ENCODE results near the gene RIMBP2.
"Not testable (repeated sequence)": the region's sequence is repeated elsewhere in the genome, so short reads cannot be mapped to it uniquely, and the experiment has no call there.

The RIMBP2 gene

DNA sequence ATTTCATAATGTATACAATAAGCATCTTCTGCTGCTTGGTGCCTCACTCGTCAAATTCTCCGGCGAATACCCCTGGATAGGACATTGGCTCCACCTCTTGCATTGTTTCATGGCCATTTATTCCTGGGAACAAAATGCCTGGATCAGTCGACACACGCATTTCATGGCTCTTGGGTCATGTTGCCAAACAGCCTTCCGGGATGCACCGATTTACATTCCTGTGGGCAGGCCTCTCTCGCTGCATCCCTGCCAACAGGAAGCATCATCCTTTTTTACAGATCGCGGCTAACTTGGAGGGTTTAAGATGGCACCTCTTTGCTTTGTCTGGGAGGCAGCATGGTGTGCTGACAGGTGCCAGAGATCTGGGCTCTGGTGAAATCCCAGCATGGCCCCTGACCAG lies 32.7 kb upstream of the RIMBP2 start:
- Histone ChIP-seq H3K36me3 (no peaks in the 10 kb centered on the region), H3K9ac (no peak overlapping the region), H3K9me3 (no peaks in the 10 kb centered on the region), H3K4me2 (no peak overlapping the region), H3K4me3 (no peak overlapping the region), H3K27ac (no peak overlapping the region), H3K4me1 (0 out of 2 replicates have a peak, but pooled peaks cover 4% of the 10 kb centered on the region), H3K27me3 (no peaks in the 10 kb centered on the region), H4K20me1 (no peaks in the 10 kb centered on the region)
- TF ChIP-seq Cebpa-rat (IDR thresholded peaks at IDR 0.05), result no peak

- Histone ChIP-seq H3K4me2 (no peak overlapping the region), H3K9ac (no peak overlapping the region), H3K4me3 (no peak overlapping the region), H3K4me1 (0 out of 2 replicates have a peak, but pooled peaks cover 4% of the 10 kb centered on the region), H3K9me3 (no peaks in the 10 kb centered on the region), H4K20me1 (no peaks in the 10 kb centered on the region), H3K27ac (no peak overlapping the region), H3K36me3 (no peaks in the 10 kb centered on the region), H3K27me3 (no peaks in the 10 kb centered on the region)
- no peak for TF ChIP-seq Cebpa-rat (IDR thresholded peaks at IDR 0.05)
These were observed 32.0 kb upstream of the RIMBP2 start for GRCh38 chr12:130747867-130748740.

DNA sequence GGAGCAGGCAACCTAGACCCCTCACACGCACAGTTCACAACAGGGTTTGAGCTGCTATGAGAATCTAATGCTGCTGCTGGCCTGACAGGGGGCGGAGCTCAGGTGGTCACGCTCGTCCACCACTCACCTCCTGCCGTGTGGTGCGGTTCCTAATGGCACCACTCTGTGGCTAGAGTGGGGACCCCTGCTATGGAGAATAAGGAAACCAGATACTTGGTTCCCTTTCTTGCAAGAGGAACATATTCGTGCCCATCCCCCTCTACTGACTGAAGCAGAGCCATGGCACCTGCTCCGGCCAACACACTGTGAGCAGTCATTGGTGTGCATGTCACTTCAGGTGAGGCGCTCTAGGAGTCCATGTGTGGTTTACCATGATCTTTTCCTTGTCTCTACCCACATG lies 30.4 kb upstream of the RIMBP2 start:
- Histone ChIP-seq H3K4me2 (no peak overlapping the region), H4K20me1 (no peaks in the 10 kb centered on the region), H3K27ac (no peak overlapping the region), H3K4me1 (0 out of 2 replicates have a peak, but pooled peaks cover 1% of the 10 kb centered on the region), H3K9me3 (peaks cover 3% of the 10 kb centered on the region), H3K36me3 (no peaks in the 10 kb centered on the region), H3K4me3 (no peak overlapping the region), H3K27me3 (no peaks in the 10 kb centered on the region), H3K9ac (no peak overlapping the region)
- no peak for TF ChIP-seq Cebpa-rat (IDR thresholded peaks at IDR 0.05)

GRCh38 chr12:130745921-130746320 lies 29.8 kb upstream of the RIMBP2 start:
- H4K20me1 ChIP-seq, result no peaks in the 10 kb centered on the region
- H3K4me3 ChIP-seq, result no peak overlapping the region
- no peak for TF ChIP-seq Cebpa-rat (IDR thresholded peaks at IDR 0.05)
- H3K9me3 ChIP-seq, result peaks cover 9% of the 10 kb centered on the region
- no peak overlapping the region for H3K4me2 ChIP-seq
- no peaks in the 10 kb centered on the region for H3K4me1 ChIP-seq
- H3K27ac ChIP-seq, result no peak overlapping the region
- H3K27me3 ChIP-seq, result no peaks in the 10 kb centered on the region
- no peaks in the 10 kb centered on the region for H3K36me3 ChIP-seq
- H3K9ac ChIP-seq, result no peak overlapping the region

GRCh38 chr12:130744274-130744673 lies 28.2 kb upstream of the RIMBP2 start:
- H3K4me2 ChIP-seq, result no peak overlapping the region
- H3K27me3 ChIP-seq, result no peaks in the 10 kb centered on the region
- no peak overlapping the region for H3K9ac ChIP-seq
- H3K4me3 ChIP-seq, result no peak overlapping the region
- H3K9me3 ChIP-seq, result peaks cover 22% of the 10 kb centered on the region
- no peak for TF ChIP-seq Cebpa-rat (IDR thresholded peaks at IDR 0.05)
- H3K36me3 ChIP-seq, result no peaks in the 10 kb centered on the region
- H4K20me1 ChIP-seq, result no peaks in the 10 kb centered on the region
- no peak overlapping the region for H3K27ac ChIP-seq
- H3K4me1 ChIP-seq, result no peaks in the 10 kb centered on the region

- Histone ChIP-seq H3K4me1 (no peaks in the 10 kb centered on the region), H3K4me2 (no peak overlapping the region), H3K27me3 (no peaks in the 10 kb centered on the region), H3K4me3 (no peak overlapping the region), H4K20me1 (no peaks in the 10 kb centered on the region), H3K9ac (no peak overlapping the region), H3K36me3 (no peaks in the 10 kb centered on the region), H3K9me3 (peaks cover 27% of the 10 kb centered on the region), H3K27ac (no peak overlapping the region)
- TF ChIP-seq Cebpa-rat (IDR thresholded peaks at IDR 0.05), result no peak
These were observed 27.5 kb upstream of the RIMBP2 start for GRCh38 chr12:130743606-130744005.

GRCh38 chr12:130743176-130743575 lies 27.1 kb upstream of the RIMBP2 start:
- TF ChIP-seq Cebpa-rat (IDR thresholded peaks at IDR 0.05), result no peak
- H3K4me1 ChIP-seq, result no peaks in the 10 kb centered on the region
- H3K4me3 ChIP-seq, result no peak overlapping the region
- no peaks in the 10 kb centered on the region for H4K20me1 ChIP-seq
- peaks cover 29% of the 10 kb centered on the region for H3K9me3 ChIP-seq
- H3K27ac ChIP-seq, result no peak overlapping the region
- no peak overlapping the region for H3K9ac ChIP-seq
- no peaks in the 10 kb centered on the region for H3K36me3 ChIP-seq
- H3K4me2 ChIP-seq, result no peak overlapping the region
- no peaks in the 10 kb centered on the region for H3K27me3 ChIP-seq

DNA sequence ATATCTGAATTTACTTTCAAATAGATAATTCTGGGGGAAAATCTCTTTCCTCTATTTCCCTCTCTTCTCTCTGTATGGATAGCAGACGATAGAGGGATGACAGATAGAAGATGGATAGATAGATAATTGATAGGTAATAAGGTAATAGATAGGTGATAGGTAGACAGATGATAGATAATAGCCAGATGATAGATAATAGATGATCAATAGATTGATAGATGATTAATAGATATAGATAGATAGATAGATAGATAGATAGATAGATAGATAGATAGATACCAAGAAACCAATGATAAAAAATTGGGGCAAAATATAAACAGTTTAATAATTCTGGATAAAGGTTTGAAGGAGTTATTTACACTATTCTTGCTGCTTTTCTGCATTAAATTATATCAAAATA lies 26.6 kb upstream of the RIMBP2 start:
- Histone ChIP-seq H3K4me2 (no peak overlapping the region), H4K20me1 (no peaks in the 10 kb centered on the region), H3K36me3 (no peaks in the 10 kb centered on the region), H3K9me3 (peaks cover 29% of the 10 kb centered on the region), H3K4me1 (no peaks in the 10 kb centered on the region), H3K9ac (no peak overlapping the region), H3K27ac (no peak overlapping the region), H3K27me3 (no peaks in the 10 kb centered on the region), H3K4me3 (no peak overlapping the region)
- TF ChIP-seq Cebpa-rat (IDR thresholded peaks at IDR 0.05), result no peak

DNA sequence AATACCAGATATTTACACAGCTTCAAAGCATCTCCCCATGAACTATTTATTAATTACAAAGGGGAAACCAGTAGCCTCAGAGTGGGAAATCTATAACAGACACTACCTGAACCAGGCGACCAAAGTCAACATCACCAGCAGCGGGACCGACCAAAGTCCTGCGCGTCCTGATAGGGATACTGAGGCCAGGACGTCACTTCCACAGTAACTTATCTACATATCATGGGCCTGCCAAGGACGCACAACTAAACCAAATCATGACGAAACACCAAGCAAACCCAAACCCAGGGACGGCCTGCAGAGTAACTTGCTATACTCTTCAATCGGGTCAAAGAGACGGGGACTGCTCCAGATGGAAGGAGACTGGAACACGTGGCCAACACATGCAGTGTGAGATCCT lies 26.0 kb upstream of the RIMBP2 start:
- H3K36me3 ChIP-seq, result no peaks in the 10 kb centered on the region
- H3K27ac ChIP-seq, result no peak overlapping the region
- H3K4me2 ChIP-seq, result no peak overlapping the region
- no peaks in the 10 kb centered on the region for H3K27me3 ChIP-seq
- no peak for TF ChIP-seq Cebpa-rat (IDR thresholded peaks at IDR 0.05)
- no peak overlapping the region for H3K4me3 ChIP-seq
- H3K9ac ChIP-seq, result no peak overlapping the region
- H4K20me1 ChIP-seq, result no peaks in the 10 kb centered on the region
- H3K4me1 ChIP-seq, result no peaks in the 10 kb centered on the region
- peaks cover 29% of the 10 kb centered on the region for H3K9me3 ChIP-seq

DNA sequence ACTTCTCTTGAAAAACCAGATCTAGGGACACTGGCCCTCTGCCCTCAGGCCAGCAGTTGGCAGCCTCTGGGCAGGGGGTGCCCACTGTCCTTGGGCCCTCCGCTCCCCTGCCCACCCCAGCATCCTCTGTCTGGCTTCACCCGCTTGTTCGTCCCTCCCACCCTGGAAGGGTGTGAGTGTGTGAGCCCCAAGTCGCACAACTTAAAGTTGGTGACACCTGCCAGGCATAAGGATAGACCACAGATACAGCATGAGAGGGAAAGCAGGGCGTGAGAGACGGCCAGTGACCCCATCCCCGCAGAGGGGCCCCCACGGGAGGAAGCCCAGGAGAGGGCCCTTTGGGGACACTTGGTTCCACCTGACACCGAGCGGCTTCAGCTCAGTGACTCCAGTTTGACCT lies 23.5 kb upstream of the RIMBP2 start:
- Histone ChIP-seq H3K4me3 (no peak overlapping the region), H3K36me3 (no peaks in the 10 kb centered on the region), H3K9ac (no peak overlapping the region), H3K4me2 (no peak overlapping the region), H4K20me1 (no peaks in the 10 kb centered on the region), H3K27ac (no peak overlapping the region), H3K9me3 (peaks cover 29% of the 10 kb centered on the region), H3K4me1 (no peaks in the 10 kb centered on the region), H3K27me3 (no peaks in the 10 kb centered on the region)
- no peak for TF ChIP-seq Cebpa-rat (IDR thresholded peaks at IDR 0.05)

GRCh38 chr12:130738403-130738802 lies 22.3 kb upstream of the RIMBP2 start:
- not testable (repeated sequence) for H3K27ac ChIP-seq, H3K27me3 ChIP-seq, H3K4me2 ChIP-seq, H3K4me1 ChIP-seq, H3K36me3 ChIP-seq, H3K4me3 ChIP-seq, H4K20me1 ChIP-seq, H3K9ac ChIP-seq
- H3K9me3 ChIP-seq, result peaks cover 29% of the 10 kb centered on the region

Data from BLaER1 (cell line).